ENCODE data around the gene DNMT3A. TPM values are rescaled to one million over a fixed set of nuclear protein-coding genes. Genes with fewer than 3 reads are reported as not detected.

DNMT3A gene
- total and polyA plus RNA-seq, 2 donors from 2014 or later, result 6.5 to 31.4 TPM

GRCh38 chr2:25230198-25230947 lies 111.4 kb downstream of the DNMT3A start:
- TF ChIP-seq CTCF (IDR thresholded peaks at IDR 0.05; ENCODE audit: borderline replicate concordance, extremely low read depth, insufficient read depth), result no peak
- no peak overlapping the region for H3K9ac ChIP-seq (ENCODE audit: low read length in 3 of 3)
- DNase-seq (peak in 2 of 5 donors; percentile 22 to 62), FAIRE-seq (no peak)
- peaks cover 4 to 17% (median 16%) of the 10 kb centered on the region in 3 donors for H3K36me3 ChIP-seq (ENCODE audit: control insufficient read depth in 2 of 3, insufficient read depth in 3 of 3, low read length in 3 of 3)
- no peaks in the 10 kb centered on the region for H3K9me3 ChIP-seq (ENCODE audit: control insufficient read depth in 2 of 3, insufficient read depth in 1 of 3, low read length in 3 of 3)
- intact Hi-C loops (cut with DNase I), result no loop called here
- no peaks in the 10 kb centered on the region for H3K27me3 ChIP-seq (ENCODE audit: control insufficient read depth, insufficient read depth, low read length)
- H3K4me1 ChIP-seq (ENCODE audit: control insufficient read depth in 2 of 3, insufficient read depth in 2 of 3, low read depth in 1 of 3, low read length in 3 of 3), result peaks cover 0 to 4% (median 2%) of the 10 kb centered on the region in 3 donors
- H3K4me3 ChIP-seq (ENCODE audit: low read length in 3 of 3), result no peak overlapping the region
- H3K27ac ChIP-seq (ENCODE audit: low read depth in 2 of 2, low read length in 2 of 2), result no peak overlapping the region

DNA sequence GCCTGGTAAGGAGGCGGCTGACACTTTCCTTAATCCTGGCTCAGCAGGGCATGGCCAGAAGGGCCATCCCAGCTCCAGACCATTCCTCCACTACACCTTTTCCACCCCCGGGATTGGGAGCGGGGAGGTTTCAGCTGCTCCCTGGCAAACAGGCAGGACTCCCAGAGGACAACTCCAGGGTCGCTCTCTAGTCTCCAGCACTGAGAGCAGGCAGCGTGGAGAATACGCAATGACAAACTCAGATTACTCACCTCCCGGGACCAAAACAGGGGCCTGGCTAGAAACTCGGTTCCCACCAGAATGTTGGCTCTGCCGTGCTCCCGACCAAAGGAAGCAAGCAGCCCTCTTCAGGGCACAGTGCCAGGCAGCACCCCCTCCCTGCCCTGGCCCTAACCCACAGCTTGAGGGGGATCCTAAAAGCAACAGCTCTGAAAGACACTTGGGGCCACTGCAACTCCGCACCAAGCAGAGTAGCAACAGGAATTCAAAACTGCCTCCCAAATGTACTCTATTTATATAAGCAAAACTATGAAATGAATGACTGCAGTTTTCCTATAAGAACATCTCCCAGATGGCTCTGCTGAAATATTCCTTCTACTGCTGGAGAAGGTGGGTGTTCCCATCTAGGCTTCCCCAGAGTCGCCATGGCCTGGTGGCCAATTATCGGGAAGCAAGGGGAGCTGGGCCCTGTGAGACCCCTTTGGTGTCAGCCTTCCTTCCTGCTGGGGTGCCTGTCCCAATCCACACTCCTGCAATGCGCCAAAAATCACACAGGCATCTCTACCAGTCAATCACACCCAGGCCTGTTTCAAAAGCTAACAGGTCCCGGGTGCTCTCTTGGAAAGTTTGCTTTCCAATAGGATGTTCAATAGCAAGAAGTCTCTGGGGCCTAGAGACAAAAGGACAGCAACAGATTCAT lies 112.2 kb downstream of the DNMT3A start:
- DNase-seq (peak in 3 of 5 donors; percentile 32 to 59 (median 42)), FAIRE-seq (no peak)
- Histone ChIP-seq H3K27me3 (ENCODE audit: control insufficient read depth, insufficient read depth, low read length) (no peaks in the 10 kb centered on the region), H3K27ac (ENCODE audit: low read depth in 2 of 2, low read length in 2 of 2) (no peak overlapping the region), H3K9ac (ENCODE audit: low read length in 3 of 3) (no peak overlapping the region), H3K9me3 (ENCODE audit: control insufficient read depth in 2 of 3, insufficient read depth in 1 of 3, low read length in 3 of 3) (no peaks in the 10 kb centered on the region), H3K36me3 (ENCODE audit: control insufficient read depth in 2 of 3, insufficient read depth in 3 of 3, low read length in 3 of 3) (peaks cover 2 to 12% (median 11%) of the 10 kb centered on the region in 3 donors), H3K4me3 (ENCODE audit: low read length in 3 of 3) (no peak overlapping the region), H3K4me1 (ENCODE audit: control insufficient read depth in 2 of 3, insufficient read depth in 2 of 3, low read depth in 1 of 3, low read length in 3 of 3) (peaks cover 0 to 4% (median 2%) of the 10 kb centered on the region in 3 donors)
- no peak for TF ChIP-seq CTCF (IDR thresholded peaks at IDR 0.05; ENCODE audit: borderline replicate concordance, extremely low read depth, insufficient read depth)
- intact Hi-C loops (cut with DNase I), result no loop called here

- peak; percentile 34 for TF ChIP-seq CTCF (IDR thresholded peaks at IDR 0.05; ENCODE audit: borderline replicate concordance, extremely low read depth, insufficient read depth)
- Histone ChIP-seq H3K27me3 (ENCODE audit: control insufficient read depth, insufficient read depth, low read length) (no peaks in the 10 kb centered on the region), H3K27ac (ENCODE audit: low read depth in 2 of 2, low read length in 2 of 2) (no peak overlapping the region), H3K9ac (ENCODE audit: low read length in 3 of 3) (no peak overlapping the region), H3K36me3 (ENCODE audit: control insufficient read depth in 2 of 3, insufficient read depth in 3 of 3, low read length in 3 of 3) (peaks cover under 1 to 5% (median 5%) of the 10 kb centered on the region in 3 donors), H3K4me1 (ENCODE audit: control insufficient read depth in 2 of 3, insufficient read depth in 2 of 3, low read depth in 1 of 3, low read length in 3 of 3) (peaks cover 0 to 4% (median 2%) of the 10 kb centered on the region in 3 donors), H3K9me3 (ENCODE audit: control insufficient read depth in 2 of 3, insufficient read depth in 1 of 3, low read length in 3 of 3) (no peaks in the 10 kb centered on the region), H3K4me3 (ENCODE audit: low read length in 3 of 3) (no peak overlapping the region)
- intact Hi-C loops (cut with DNase I), result no loop called here
- FAIRE-seq (no peak), DNase-seq (peak in 4 of 5 donors; percentile 81 to 93 (median 88))
Observed at GRCh38 chr2:25228848-25229278, 112.9 kb downstream of the DNMT3A start.
